H1 (cell line): ENCODE data around the gene SURF4. TPM values are rescaled to one million over a fixed set of nuclear protein-coding genes. Genes with fewer than 3 reads are reported as not detected.
A peak's percentile ranks its signal among the peaks of the same experiment; 100 is the strongest.

Experiments
- CTCF ChIA-PET: fragments of 300-600 bp; sonication (Branson Sonifier 250); formaldehyde crosslinking; loops from one replicate; lab custom pipeline; 2021; ENCODE audit not compliant: partially characterized antibody; lab: Charles Lee
- POLR2A ChIA-PET: fragments of 300-600 bp; sonication (Branson Sonifier 250); formaldehyde crosslinking; loops from one replicate; lab custom pipeline; 2021; ENCODE audit warnings: inconsistent platforms; ENCODE audit not compliant: partially characterized antibody; lab: Charles Lee
- DNase-seq, 2 experiments: peaks; one replicate each; pipeline versions ENCODE4 v3.0.0 to v3.0.0-alpha.2; 2010 to 2022; ENCODE audit warnings: low spot score in 2 of 2, low read depth in 1 of 2, mixed read lengths in 1 of 2
- FAIRE-seq: peaks from 2 replicates; lab custom pipeline; 2011; peaks lifted over from hg19 to GRCh38; lab: Jason Lieb, UNC
- H2AFZ ChIP-seq: 2 replicates; pipeline ENCODE4 v1.8.1; 2012; ENCODE audit warnings: low read length, inconsistent platforms
- H2AK5ac ChIP-seq: 2 replicates; pipeline ENCODE4 v1.6.1; 2013; ENCODE audit warnings: low read depth, low read length
- H2BK120ac ChIP-seq: replicated peaks from 2 replicates; pipeline ENCODE3; 2013; ENCODE audit warnings: low read depth, low read length, inconsistent platforms
- H2BK12ac ChIP-seq: 2 replicates; pipeline ENCODE4 v1.6.1; 2013; ENCODE audit warnings: low read depth, low read length
- H2BK15ac ChIP-seq: 2 replicates; pipeline ENCODE4 v1.6.1; 2013; ENCODE audit warnings: low read length
- H2BK20ac ChIP-seq: 2 replicates; pipeline ENCODE4 v1.6.1; 2013; ENCODE audit warnings: low read length
- H2BK5ac ChIP-seq: 2 replicates; pipeline ENCODE4 v1.6.1; 2013; ENCODE audit warnings: low read depth, low read length
- H3K14ac ChIP-seq: 2 replicates; pipeline ENCODE4 v1.6.1; 2013; ENCODE audit warnings: inconsistent platforms; ENCODE audit not compliant: insufficient read length
- H3K18ac ChIP-seq: 2 replicates; pipeline ENCODE4 v1.6.1; 2013; ENCODE audit warnings: low read length; ENCODE audit errors: extremely low read depth
- H3K23ac ChIP-seq: 2 replicates; pipeline ENCODE4 v1.6.1; 2013; ENCODE audit warnings: inconsistent platforms; ENCODE audit not compliant: insufficient read length
- H3K23me2 ChIP-seq: 2 replicates; pipeline ENCODE4 v1.6.1; 2013; ENCODE audit warnings: low read depth, low read length
- H3K27ac ChIP-seq: 2 replicates; pipeline ENCODE4 v1.6.1; 2011; ENCODE audit warnings: low read depth, low read length, inconsistent platforms
- H3K27me3 ChIP-seq, 4 experiments: replicated peaks in 1 of 4; 1 replicate in 1 of 4; 2 replicates in 3 of 4; pipeline versions ENCODE4 v1.6.1 to v1.8.1; 2011 to 2013; ENCODE audit warnings: low read length in 3 of 4, mild to moderate bottlenecking in 3 of 4, inconsistent platforms in 2 of 4, mixed read lengths in 2 of 4, moderate library complexity in 1 of 4; ENCODE audit not compliant: control insufficient read depth in 3 of 4, insufficient read depth in 3 of 4; ENCODE audit errors: extremely low read depth in 1 of 4
- H3K36me3 ChIP-seq, 4 experiments: 2 replicates each; pipeline versions ENCODE4 v1.6.1 to v1.8.1; 2011 to 2013; ENCODE audit warnings: mild to moderate bottlenecking in 4 of 4, low read length in 3 of 4, moderate library complexity in 2 of 4, control low read depth in 1 of 4, inconsistent platforms in 1 of 4; ENCODE audit not compliant: insufficient read depth in 4 of 4, control insufficient read depth in 2 of 4
- H3K4ac ChIP-seq: replicated peaks from 2 replicates; pipeline ENCODE3; 2013; ENCODE audit warnings: low read length, low read depth, mixed read lengths, inconsistent platforms; ENCODE audit not compliant: insufficient read length
- H3K4me1 ChIP-seq, 4 experiments: replicated peaks in 1 of 4; 1 replicate in 1 of 4; 2 replicates in 3 of 4; pipeline versions ENCODE4 v1.6.1 to v1.8.1; 2011 to 2013; ENCODE audit warnings: low read length in 3 of 4, inconsistent platforms in 2 of 4, mixed read lengths in 1 of 4; ENCODE audit not compliant: insufficient read depth in 4 of 4, control insufficient read depth in 3 of 4
- H3K4me2 ChIP-seq, 2 experiments: 2 replicates each; pipeline versions ENCODE4 v1.6.1 to v1.8.1; 2011 to 2013; ENCODE audit warnings: low read depth in 2 of 2, low read length in 2 of 2, control low read depth in 1 of 2, inconsistent platforms in 1 of 2, mild to moderate bottlenecking in 1 of 2; ENCODE audit not compliant: insufficient read depth in 1 of 2
- H3K4me3 ChIP-seq, 4 experiments: fragments of 200-600, 300-600 bp in 1 of 4; sonication (generic), shearing (Covaris generic), sonication (Bioruptor Twin) in 1 of 4; 2 replicates each; pipeline versions ENCODE4 v1.5.1 to v1.8.1; 2011 to 2016; ENCODE audit warnings: low read length in 4 of 4, low read depth in 3 of 4, control low read depth in 2 of 4, inconsistent platforms in 2 of 4, mild to moderate bottlenecking in 2 of 4, mixed read lengths in 1 of 4, moderate library complexity in 1 of 4; ENCODE audit not compliant: insufficient read depth in 2 of 4; ENCODE audit errors: extremely low read depth in 1 of 4
- H3K56ac ChIP-seq: replicated peaks from 2 replicates; pipeline ENCODE3; 2013; ENCODE audit warnings: low read depth, mild to moderate bottlenecking, mixed read lengths, low read length, inconsistent platforms; ENCODE audit not compliant: insufficient read length
- H3K79me1 ChIP-seq: 2 replicates; pipeline ENCODE4 v1.6.1; 2013; ENCODE audit warnings: low read depth, low read length, control low read depth
- H3K79me2 ChIP-seq, 2 experiments: 2 replicates each; pipeline versions ENCODE4 v1.6.1 to v1.8.1; 2012 to 2013; ENCODE audit warnings: low read length in 2 of 2, mild to moderate bottlenecking in 2 of 2, inconsistent platforms in 1 of 2; ENCODE audit not compliant: insufficient read depth in 2 of 2, control insufficient read depth in 1 of 2
- H3K9ac ChIP-seq, 4 experiments: replicated peaks in 1 of 4; 1 replicate in 1 of 4; 2 replicates in 3 of 4; pipeline versions ENCODE4 v1.6.1 to v1.8.1; 2011 to 2013; ENCODE audit warnings: low read depth in 3 of 4, low read length in 3 of 4, control low read depth in 2 of 4, mild to moderate bottlenecking in 2 of 4, moderate library complexity in 2 of 4, inconsistent platforms in 1 of 4; ENCODE audit errors: extremely low read depth in 1 of 4
- H3K9me3 ChIP-seq, 2 experiments: 2 replicates each; pipeline versions ENCODE4 v1.6.1 to v1.8.1; 2012 to 2013; ENCODE audit warnings: mild to moderate bottlenecking in 2 of 2, moderate library complexity in 2 of 2, control low read depth in 1 of 2, inconsistent platforms in 1 of 2, low read depth in 1 of 2, low read length in 1 of 2, mixed read lengths in 1 of 2; ENCODE audit not compliant: insufficient read depth in 2 of 2
- H4K20me1 ChIP-seq, 2 experiments: replicated peaks in 1 of 2; 2 replicates each; pipeline versions ENCODE3 to v1.8.1; 2011 to 2013; ENCODE audit warnings: inconsistent platforms in 2 of 2, low read length in 2 of 2, mild to moderate bottlenecking in 1 of 2; ENCODE audit not compliant: insufficient read depth in 2 of 2, control insufficient read depth in 1 of 2
- H4K5ac ChIP-seq: 2 replicates; pipeline ENCODE4 v1.6.1; 2013; ENCODE audit warnings: low read length, low read depth, mixed read lengths, inconsistent platforms; ENCODE audit not compliant: insufficient read length
- H4K8ac ChIP-seq: 2 replicates; pipeline ENCODE4 v1.8.0; 2013; ENCODE audit warnings: mild to moderate bottlenecking, moderate library complexity, low read length, inconsistent platforms; ENCODE audit not compliant: insufficient read depth; ENCODE audit errors: extremely low read depth
- H4K91ac ChIP-seq: replicated peaks from 2 replicates; pipeline ENCODE3; 2013; ENCODE audit warnings: low read length, mixed read lengths, inconsistent platforms; ENCODE audit not compliant: insufficient read length
- ATF3 ChIP-seq: IDR thresholded peaks from 2 replicates; pipeline ENCODE4 v1.6.1; 2011; ENCODE audit warnings: low read depth, mild to moderate bottlenecking, low read length; ENCODE audit not compliant: insufficient read depth
- CHD2 ChIP-seq: IDR thresholded peaks from 2 replicates; pipeline ENCODE4 v1.6.1; 2012; ENCODE audit warnings: low read length, improper control_type of control experiment
- GABPA ChIP-seq: IDR thresholded peaks from 2 replicates; pipeline ENCODE4 v1.6.1; 2011; ENCODE audit warnings: mild to moderate bottlenecking, low read length, moderate library complexity, borderline replicate concordance; ENCODE audit not compliant: insufficient read depth
- NRF1 ChIP-seq: IDR thresholded peaks from 2 replicates; pipeline ENCODE4 v1.6.1; 2011; ENCODE audit warnings: mild to moderate bottlenecking, low read depth, low read length, improper control_type of control experiment
- PHF8 ChIP-seq: fragments of 200-600 bp; sonication (generic); conservative IDR thresholded peaks from 2 replicates; pipeline ENCODE4 v1.7.1; 2012; ENCODE audit warnings: low read depth, mild to moderate bottlenecking, inconsistent platforms, low read length, moderate library complexity
- POU5F1 ChIP-seq: IDR thresholded peaks from 2 replicates; pipeline ENCODE4 v1.6.1; 2011; ENCODE audit warnings: low read depth, mild to moderate bottlenecking, low read length, moderate library complexity
- TAF7 ChIP-seq: optimal IDR thresholded peaks from 2 replicates; pipeline ENCODE3; 2011; ENCODE audit warnings: low read depth, mild to moderate bottlenecking, inconsistent platforms, low read length, moderate library complexity, borderline replicate concordance
- WGBS, 2 experiments: shearing (Covaris generic) in 1 of 2; methylation state at CpG; one replicate each; pipeline versions ENCODE4 v1.1.6 to v1.1.7; 2013 to 2015; ENCODE audit warnings: low lambda C conversion rate in 2 of 2, mixed read lengths in 2 of 2, inconsistent platforms in 1 of 2, low coverage in 1 of 2, missing lambda C conversion rate in 1 of 2; ENCODE audit not compliant: insufficient replicate concordance in 2 of 2, insufficient coverage in 1 of 2, insufficient read length in 1 of 2; ENCODE audit errors: extremely low coverage in 1 of 2, missing lambda C conversion rate in 1 of 2; 5-methylcytosine and 5-hydroxymethylcytosine counted together
- polyA plus RNA-seq, 7 experiments: library from polyadenylated mRNA; depleted of rRNA in 3 of 7; stranded (reverse) in 5 of 7; unstranded in 2 of 7; fragments of >200 nt in 5 of 7; fragments of 200-250 nt in 2 of 7; gene quantifications; 1 replicate in 5 of 7; 2 replicates in 1 of 7; 4 replicates in 1 of 7; pipeline versions ENCODE4 v1.2.1 to v1.2.3, GENCODE V29; 2011 to 2013; ENCODE audit warnings: missing spikeins in 2 of 7, mixed read lengths in 2 of 7
- total RNA-seq: library from RNA; stranded (reverse); fragmentation: NEBNext Ultra II Directional; extraction: Animal tissue kit (Norgen Biotek cat#: 25700); gene quantifications from 2 replicates; pipeline ENCODE4 v1.2.1, GENCODE V29; 2021

Gene SURF4
- total and polyA plus RNA-seq, 2 of the 8 experiments (the other 6 are each of a cell fraction or from before 2014, with no cell fraction given): 176 to 182 TPM

GRCh38 chr9:133347515-133347984 lies 28.3 kb downstream of the SURF4 start:
- H4K91ac ChIP-seq: peak overlapping the region; percentile 46
- H2BK120ac ChIP-seq: no peak overlapping the region
- H2BK12ac ChIP-seq: no peak overlapping the region
- no peak overlapping the region for H2BK15ac ChIP-seq
- H2AK5ac ChIP-seq: no peak overlapping the region
- peaks cover 14 to 36% of the 10 kb centered on the region in 2 experiments for H4K20me1 ChIP-seq
- H4K5ac ChIP-seq: peak overlapping the region; percentile 64
- no peak for FAIRE-seq
- peak in 1 of 2 experiments; percentile 65 for DNase-seq
- H3K9ac ChIP-seq: peak overlapping the region; percentile 65 to 99 (median 83)
- peaks cover 37 to 77% (median 66%) of the 10 kb centered on the region in 4 experiments for H3K36me3 ChIP-seq
- peak overlapping the region; percentile 79 to 97 for H3K4me2 ChIP-seq
- H2BK5ac ChIP-seq: peak overlapping the region; percentile 100; the same call in 1 of the 2 replicates
- peaks cover 9 to 39% of the 10 kb centered on the region in 2 experiments for H3K79me2 ChIP-seq
- H3K56ac ChIP-seq: no peak overlapping the region
- ChIA-PET CTCF (interaction anchor here (0.9 to 3.3 kb wide), 3 partner anchors 9 to 161 kb away, joined by 3 to 22 read pairs (median 4); partner anchors contain the start of genes SURF1 and SURF2), POLR2A (interaction anchor here (0.6 to 16.1 kb wide), 38 partner anchors 3 to 499 kb away, joined by 3 to 461 read pairs (median 4); partner anchors contain the start of genes ADAMTS13, CACFD1, MED22 and REXO4)
- peak overlapping the region; percentile 41; the same call in 1 of the 2 replicates for H3K27ac ChIP-seq
- H3K4ac ChIP-seq: no peak overlapping the region
- 1% methylated on average over 12 of the region's 41 CpGs; no CpG with 5 or more reads in 1 of the 2 experiments for WGBS, 2 experiments
- H2BK20ac ChIP-seq: no peak overlapping the region
- H3K4me3 ChIP-seq: peak overlapping the region; percentile 93 to 100 (median 96)
- H4K8ac ChIP-seq: peak overlapping the region; percentile 85
- H3K18ac ChIP-seq: peak overlapping the region; percentile 65
- peaks cover 9% of the 10 kb centered on the region; the same call in 1 of the 2 replicates for H3K23me2 ChIP-seq
- H3K27me3 ChIP-seq: no peaks in the 10 kb centered on the region
- peaks cover 0 to 10% (median 7%) of the 10 kb centered on the region in 4 experiments; a peak in 6 of 7 replicates for H3K4me1 ChIP-seq
- H3K79me1 ChIP-seq: peaks cover 17% of the 10 kb centered on the region
- no peak overlapping the region for H3K23ac ChIP-seq
- no peak overlapping the region for H3K14ac ChIP-seq
- no peaks in the 10 kb centered on the region for H3K9me3 ChIP-seq
- no peak overlapping the region for H2AFZ ChIP-seq
- no peak for TF ChIP-seq POU5F1
- TF ChIP-seq TAF7: no peak
- no peak for TF ChIP-seq ATF3
- 0 out of 2 replicates have a peak, but pooled peaks have one; percentile 1 for TF ChIP-seq PHF8
- TF ChIP-seq CHD2: no peak
- no peak for TF ChIP-seq NRF1
- TF ChIP-seq GABPA: no peak
